Measurements from ENCODE around the gene KMO. TPM values are rescaled to one million over a fixed set of nuclear protein-coding genes. Genes with fewer than 3 reads are reported as not detected.
A peak's percentile ranks its signal among the peaks of the same experiment; 100 is the strongest.

Gene KMO
- total RNA-seq, 2 donors from 2014 or later = 0.63 to 0.81 TPM

DNA sequence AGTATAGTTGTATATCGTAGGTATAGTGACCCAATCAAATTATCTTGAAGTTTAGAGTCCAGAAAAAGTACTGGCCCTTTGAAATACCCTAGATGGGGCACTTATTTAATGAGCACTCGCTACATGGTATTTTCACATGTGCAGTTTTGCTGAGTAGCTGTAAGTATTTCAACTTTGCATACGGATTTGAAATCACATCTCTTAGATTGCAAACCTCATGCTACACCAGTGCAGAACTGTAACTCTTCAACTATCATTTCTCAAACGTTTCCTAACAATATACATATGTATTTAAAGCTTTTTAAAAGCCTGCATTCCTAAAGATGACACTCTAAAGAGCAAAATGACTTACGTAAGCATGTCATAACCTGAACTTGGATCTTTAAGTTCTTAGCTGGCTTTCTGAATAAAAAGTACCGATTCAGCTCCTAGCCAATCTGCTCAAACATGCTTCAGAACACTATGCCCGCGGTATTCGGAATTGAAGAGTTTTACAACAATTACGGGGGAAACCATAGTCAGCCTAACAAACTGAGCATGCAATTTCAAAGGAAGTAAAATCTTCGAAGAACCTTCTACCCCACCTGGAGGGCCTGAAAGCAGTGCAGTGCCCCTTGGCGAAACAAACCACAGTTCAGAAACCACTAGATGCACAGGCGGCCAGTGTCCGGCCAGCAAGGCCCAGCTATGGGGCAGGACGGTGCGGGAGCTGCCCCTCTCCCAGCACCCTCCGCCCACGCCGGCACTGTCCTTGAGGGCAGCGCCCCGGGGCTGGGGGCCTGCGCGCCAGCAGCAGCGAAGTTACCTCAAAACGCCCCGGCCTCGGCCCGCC lies 13.5 kb upstream of the KMO start:
- ATAC-seq (ENCODE audit: insufficient number of reproducible peaks, low FRiP score, low read depth) (no peak), DNase-seq (ENCODE audit: low spot score) (no peak)
- Histone ChIP-seq H3K27me3 (replicated peaks; ENCODE audit: insufficient read depth) (no peaks in the 10 kb centered on the region), H3K36me3 (no peaks in the 10 kb centered on the region), H3K9me3 (no peaks in the 10 kb centered on the region), H3K27ac (peak overlapping the region; percentile 80 to 92), H3K4me1 (ENCODE audit: control insufficient read depth in 1 of 2, low read depth in 2 of 2) (peaks cover 11 to 14% of the 10 kb centered on the region in 2 donors), H3K4me3 (peak overlapping the region; percentile 81)
- TF ChIP-seq, protein P1, sequence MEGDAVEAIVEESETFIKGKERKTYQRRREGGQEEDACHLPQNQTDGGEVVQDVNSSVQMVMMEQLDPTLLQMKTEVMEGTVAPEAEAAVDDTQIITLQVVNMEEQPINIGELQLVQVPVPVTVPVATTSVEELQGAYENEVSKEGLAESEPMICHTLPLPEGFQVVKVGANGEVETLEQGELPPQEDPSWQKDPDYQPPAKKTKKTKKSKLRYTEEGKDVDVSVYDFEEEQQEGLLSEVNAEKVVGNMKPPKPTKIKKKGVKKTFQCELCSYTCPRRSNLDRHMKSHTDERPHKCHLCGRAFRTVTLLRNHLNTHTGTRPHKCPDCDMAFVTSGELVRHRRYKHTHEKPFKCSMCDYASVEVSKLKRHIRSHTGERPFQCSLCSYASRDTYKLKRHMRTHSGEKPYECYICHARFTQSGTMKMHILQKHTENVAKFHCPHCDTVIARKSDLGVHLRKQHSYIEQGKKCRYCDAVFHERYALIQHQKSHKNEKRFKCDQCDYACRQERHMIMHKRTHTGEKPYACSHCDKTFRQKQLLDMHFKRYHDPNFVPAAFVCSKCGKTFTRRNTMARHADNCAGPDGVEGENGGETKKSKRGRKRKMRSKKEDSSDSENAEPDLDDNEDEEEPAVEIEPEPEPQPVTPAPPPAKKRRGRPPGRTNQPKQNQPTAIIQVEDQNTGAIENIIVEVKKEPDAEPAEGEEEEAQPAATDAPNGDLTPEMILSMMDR (IDR thresholded peaks at IDR 0.05) = no peak

DNA sequence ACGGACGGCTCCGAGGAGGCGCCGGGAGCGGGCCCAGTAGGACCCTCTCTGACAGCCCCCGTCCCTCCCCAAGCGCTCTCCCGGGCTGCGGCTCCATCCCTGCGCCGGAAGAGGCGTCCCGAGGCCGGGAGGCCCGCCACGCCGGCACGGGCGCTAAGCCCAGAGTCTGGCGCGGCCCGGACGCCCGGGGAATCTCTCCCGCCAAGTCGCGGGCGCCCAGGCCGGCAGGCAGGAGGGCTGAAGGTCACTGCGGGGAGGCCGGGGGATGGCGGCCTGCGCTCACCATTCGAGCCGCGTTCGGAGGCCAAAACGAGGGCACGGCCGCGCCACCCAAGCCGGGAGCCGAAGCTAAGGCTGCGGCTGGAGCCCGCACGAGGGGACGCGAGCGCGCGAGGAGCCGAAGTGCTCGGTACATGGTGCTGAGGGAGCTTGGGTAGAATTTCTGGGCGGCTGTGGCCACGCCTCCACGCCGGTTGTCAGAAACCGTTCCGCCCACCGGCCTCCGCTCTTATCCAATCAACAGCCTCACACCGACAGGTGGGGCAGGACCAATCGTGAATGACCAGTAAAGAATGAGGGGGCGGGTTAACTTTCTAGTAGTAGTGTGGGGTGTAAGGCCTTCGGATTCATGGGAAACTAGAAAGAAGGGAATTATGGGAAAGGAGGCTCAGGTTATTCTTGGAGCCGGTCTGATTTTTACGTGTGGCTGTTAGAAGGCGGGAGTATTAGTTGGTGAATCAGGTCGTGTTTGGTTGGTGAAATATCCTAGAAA lies 12.7 kb upstream of the KMO start, which contains the start of gene FH:
TSS of gene FH (minus strand) at position 448 of the 772 bp plus-strand sequence. CDS start at position 415, 33 bp downstream.
- peak; percentile 93 for DNase-seq (ENCODE audit: low spot score)
- no peaks in the 10 kb centered on the region for H3K27me3 ChIP-seq (replicated peaks; ENCODE audit: insufficient read depth)
- TF ChIP-seq, protein P1 (IDR thresholded peaks at IDR 0.05) = no peak
- peaks cover 11 to 14% of the 10 kb centered on the region in 2 donors for H3K4me1 ChIP-seq (ENCODE audit: control insufficient read depth in 1 of 2, low read depth in 2 of 2)
- H3K9me3 ChIP-seq = no peaks in the 10 kb centered on the region
- H3K36me3 ChIP-seq = no peaks in the 10 kb centered on the region
- ATAC-seq (ENCODE audit: insufficient number of reproducible peaks, low FRiP score, low read depth) = peak; percentile 100
- peak within 1 kb of the TSS; percentile 81 for H3K4me3 ChIP-seq
- H3K27ac ChIP-seq = peak within 1 kb of the TSS; percentile 80 to 92

DNA sequence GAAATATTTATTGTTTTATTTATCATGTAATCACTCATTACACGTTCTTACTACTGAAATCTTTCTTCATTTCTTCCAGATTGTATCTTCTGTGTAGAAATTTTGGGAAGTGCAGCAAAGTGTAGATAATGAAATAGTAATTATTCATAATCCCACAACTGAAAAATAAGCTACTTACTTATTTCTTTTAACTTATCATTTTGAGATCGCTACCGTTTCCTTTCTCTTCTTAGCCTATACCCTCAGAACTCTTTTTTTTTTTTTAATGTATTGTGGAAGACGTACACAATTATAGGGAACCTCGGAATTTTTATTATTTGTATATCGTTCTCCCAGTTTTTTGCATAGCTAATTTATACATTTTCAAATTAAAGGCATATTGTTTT lies 12.1 kb upstream of the KMO start:
- Histone ChIP-seq H3K36me3 (no peaks in the 10 kb centered on the region), H3K4me1 (ENCODE audit: control insufficient read depth in 1 of 2, low read depth in 2 of 2) (peaks cover 11 to 14% of the 10 kb centered on the region in 2 donors), H3K4me3 (peak overlapping the region; percentile 81), H3K27ac (no peak overlapping the region), H3K9me3 (no peaks in the 10 kb centered on the region), H3K27me3 (replicated peaks; ENCODE audit: insufficient read depth) (no peaks in the 10 kb centered on the region)
- ATAC-seq (ENCODE audit: insufficient number of reproducible peaks, low FRiP score, low read depth) (no peak), DNase-seq (ENCODE audit: low spot score) (no peak)
- TF ChIP-seq, protein P1 (IDR thresholded peaks at IDR 0.05) = no peak

DNA sequence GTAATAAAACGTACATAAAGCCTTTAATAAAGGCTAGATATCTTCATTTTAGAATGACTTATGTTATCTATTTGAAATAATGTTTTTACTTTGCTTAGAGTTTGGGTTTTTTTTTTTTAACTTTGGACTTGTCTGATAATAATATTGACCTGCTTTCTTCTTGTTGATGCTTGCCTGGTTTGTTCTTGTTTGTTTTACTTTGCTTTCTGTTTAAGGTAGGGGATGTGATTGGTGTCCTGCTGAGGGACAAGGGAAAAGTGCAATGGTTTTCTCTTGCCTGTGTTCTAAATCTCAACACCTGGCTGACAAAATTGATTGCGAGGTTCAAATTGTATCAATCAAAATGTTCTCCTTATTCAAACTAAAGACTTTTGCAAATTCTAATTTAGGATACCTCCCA lies 10.5 kb upstream of the KMO start:
- Histone ChIP-seq H3K36me3 (no peaks in the 10 kb centered on the region), H3K27me3 (replicated peaks; ENCODE audit: insufficient read depth) (no peaks in the 10 kb centered on the region), H3K27ac (no peak overlapping the region), H3K4me3 (no peak overlapping the region), H3K4me1 (ENCODE audit: control insufficient read depth in 1 of 2, low read depth in 2 of 2) (peaks cover 11 to 14% of the 10 kb centered on the region in 2 donors), H3K9me3 (no peaks in the 10 kb centered on the region)
- TF ChIP-seq, protein P1 (IDR thresholded peaks at IDR 0.05) = no peak
- ATAC-seq (ENCODE audit: insufficient number of reproducible peaks, low FRiP score, low read depth) (no peak), DNase-seq (ENCODE audit: low spot score) (no peak)

DNA sequence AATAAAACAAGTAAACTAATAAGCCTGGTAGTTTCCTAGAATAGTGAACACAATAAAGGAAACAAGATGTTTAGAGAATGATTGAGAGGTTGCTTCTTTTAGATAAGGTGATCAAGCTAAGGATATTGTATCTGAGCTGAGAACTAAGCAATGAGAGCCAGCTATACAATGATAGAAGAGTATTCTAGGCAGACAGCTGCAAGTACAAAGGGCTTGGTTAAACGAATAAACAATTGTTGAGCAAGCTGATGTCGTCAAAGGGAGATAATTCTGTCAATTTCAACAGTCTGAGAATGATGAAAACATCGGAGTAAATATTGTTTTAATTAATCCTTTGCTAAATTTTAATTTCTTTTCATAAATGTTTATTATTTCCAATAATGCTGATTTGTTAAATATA lies 7.2 kb upstream of the KMO start:
- TF ChIP-seq, protein P1 (IDR thresholded peaks at IDR 0.05) = no peak

More for the DNA sequence above, 7.2 kb upstream of the KMO start:
- DNase-seq (ENCODE audit: low spot score) = no peak
- peaks cover 0 to 3% of the 10 kb centered on the region in 2 donors for H3K4me1 ChIP-seq (ENCODE audit: control insufficient read depth in 1 of 2, low read depth in 2 of 2)
- H3K4me3 ChIP-seq = no peak overlapping the region
- no peaks in the 10 kb centered on the region for H3K27me3 ChIP-seq (replicated peaks; ENCODE audit: insufficient read depth)
- no peaks in the 10 kb centered on the region for H3K9me3 ChIP-seq
- ATAC-seq (ENCODE audit: insufficient number of reproducible peaks, low FRiP score, low read depth) = no peak
- H3K36me3 ChIP-seq = no peaks in the 10 kb centered on the region
- H3K27ac ChIP-seq = no peak overlapping the region
